Nephron progenitor cell (in vitro differentiated cells): ENCODE results near the gene HPCAL1.

ENCODE experiments used
- DNase-seq: peaks from one replicate; pipeline ENCODE4 v3.0.0; 2021
- H3K27ac Mint-ChIP-seq: 2 replicates; pipeline ENCODE4 v1.8.0; 2021; ENCODE audit warnings: mild to moderate bottlenecking, moderate library complexity, mixed read lengths
- H3K27me3 Mint-ChIP-seq: 2 replicates; pipeline ENCODE4 v1.8.0; 2021; ENCODE audit warnings: mild to moderate bottlenecking, low read depth, mixed read lengths; ENCODE audit not compliant: poor library complexity
- H3K36me3 Mint-ChIP-seq: 2 replicates; pipeline ENCODE4 v1.8.0; 2021; ENCODE audit warnings: low read depth, mixed read lengths
- H3K4me1 Mint-ChIP-seq: 2 replicates; pipeline ENCODE4 v1.8.0; 2021; ENCODE audit warnings: mixed read lengths
- H3K4me3 Mint-ChIP-seq: 2 replicates; pipeline ENCODE4 v1.8.0; 2021; ENCODE audit warnings: mild to moderate bottlenecking, moderate library complexity, mixed read lengths
- H3K9me3 Mint-ChIP-seq: 2 replicates; pipeline ENCODE4 v1.8.0; 2021; ENCODE audit warnings: mild to moderate bottlenecking, moderate library complexity, mixed read lengths
- TF ChIP-seq, protein P1 (sequence below): fragments of 200-600 bp; sonication (generic); IDR thresholded peaks from 2 replicates; pipeline ENCODE4 v1.5.0; 2021; ENCODE audit warnings: antibody characterized with exemption

Gene HPCAL1

DNA sequence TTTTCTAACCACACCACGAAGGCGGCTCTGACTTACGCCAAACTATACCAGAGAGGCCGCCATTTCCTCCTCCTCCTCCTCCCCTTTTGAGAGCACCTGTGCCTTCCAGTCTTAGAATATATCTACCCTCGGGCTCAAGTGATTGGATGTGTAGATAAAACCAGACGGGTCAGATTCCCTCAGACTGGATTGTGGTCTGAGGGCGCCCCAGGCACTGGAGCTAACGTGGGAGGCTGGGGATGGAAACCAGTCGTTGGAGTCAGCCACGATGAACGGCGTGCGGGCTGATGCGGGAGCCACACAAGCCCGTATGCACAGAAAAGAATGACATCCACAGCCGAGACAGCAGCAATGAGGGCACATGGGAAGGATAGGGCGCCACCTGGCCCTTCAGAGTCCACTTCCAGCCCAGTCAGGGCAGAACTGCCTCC is 157.7 kb downstream of the HPCAL1 start:
- DNase-seq, result no peak
- H3K27me3 Mint-ChIP-seq, result peaks cover 1% of the 10 kb centered on the region
- no peak overlapping the region for H3K27ac Mint-ChIP-seq
- TF ChIP-seq, protein P1, sequence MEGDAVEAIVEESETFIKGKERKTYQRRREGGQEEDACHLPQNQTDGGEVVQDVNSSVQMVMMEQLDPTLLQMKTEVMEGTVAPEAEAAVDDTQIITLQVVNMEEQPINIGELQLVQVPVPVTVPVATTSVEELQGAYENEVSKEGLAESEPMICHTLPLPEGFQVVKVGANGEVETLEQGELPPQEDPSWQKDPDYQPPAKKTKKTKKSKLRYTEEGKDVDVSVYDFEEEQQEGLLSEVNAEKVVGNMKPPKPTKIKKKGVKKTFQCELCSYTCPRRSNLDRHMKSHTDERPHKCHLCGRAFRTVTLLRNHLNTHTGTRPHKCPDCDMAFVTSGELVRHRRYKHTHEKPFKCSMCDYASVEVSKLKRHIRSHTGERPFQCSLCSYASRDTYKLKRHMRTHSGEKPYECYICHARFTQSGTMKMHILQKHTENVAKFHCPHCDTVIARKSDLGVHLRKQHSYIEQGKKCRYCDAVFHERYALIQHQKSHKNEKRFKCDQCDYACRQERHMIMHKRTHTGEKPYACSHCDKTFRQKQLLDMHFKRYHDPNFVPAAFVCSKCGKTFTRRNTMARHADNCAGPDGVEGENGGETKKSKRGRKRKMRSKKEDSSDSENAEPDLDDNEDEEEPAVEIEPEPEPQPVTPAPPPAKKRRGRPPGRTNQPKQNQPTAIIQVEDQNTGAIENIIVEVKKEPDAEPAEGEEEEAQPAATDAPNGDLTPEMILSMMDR, result no peak
- H3K4me3 Mint-ChIP-seq, result no peak overlapping the region
- H3K9me3 Mint-ChIP-seq, result no peaks in the 10 kb centered on the region
- no peaks in the 10 kb centered on the region for H3K36me3 Mint-ChIP-seq
- peaks cover 16% of the 10 kb centered on the region for H3K4me1 Mint-ChIP-seq

DNA sequence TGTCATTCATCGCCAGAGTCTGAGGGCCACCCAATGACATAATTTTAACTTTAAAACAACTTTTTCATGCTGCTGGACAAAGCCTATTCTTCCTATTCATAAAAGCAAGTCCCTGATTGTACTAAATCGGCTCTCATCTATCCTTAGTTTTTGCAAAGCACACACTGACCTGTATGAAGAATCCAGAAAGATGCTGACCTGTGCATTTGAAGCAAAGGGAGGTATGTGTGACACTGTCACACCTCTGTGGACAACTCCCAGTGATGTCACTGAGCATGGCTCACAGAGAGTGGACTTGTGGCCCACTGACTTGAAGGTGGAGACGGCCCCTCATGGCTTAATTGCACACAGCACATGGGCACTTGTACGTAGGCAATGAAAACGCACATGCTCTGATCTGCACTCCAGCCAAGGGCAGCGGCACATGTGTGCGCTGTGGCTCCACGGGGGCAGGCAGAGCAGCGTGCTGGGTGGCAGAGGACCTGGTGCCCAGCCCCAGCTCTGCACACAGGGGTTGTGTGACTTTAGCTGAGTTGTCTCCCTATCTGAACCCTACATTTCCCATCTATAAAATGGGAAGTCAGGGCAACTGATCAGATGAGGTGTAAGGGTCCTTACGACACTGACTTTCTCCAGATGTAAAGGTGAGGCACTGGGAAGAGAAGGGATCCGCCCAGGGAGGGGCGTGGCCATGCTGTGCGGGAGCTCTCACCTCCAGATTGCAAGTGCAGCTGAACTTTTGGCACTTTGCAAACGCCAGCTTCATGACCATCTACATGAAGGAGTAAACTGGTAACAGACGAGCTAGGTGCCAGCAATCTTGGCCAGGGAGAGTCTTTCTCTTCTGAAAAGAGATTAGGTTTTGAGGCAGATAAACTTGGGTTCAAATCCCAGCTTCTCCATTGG is 159.7 kb downstream of the HPCAL1 start:
- Mint-ChIP-seq H3K36me3 (no peaks in the 10 kb centered on the region), H3K4me3 (no peak overlapping the region), H3K27ac (no peak overlapping the region), H3K27me3 (peaks cover 2% of the 10 kb centered on the region), H3K9me3 (no peaks in the 10 kb centered on the region), H3K4me1 (peaks cover 10% of the 10 kb centered on the region)
- TF ChIP-seq, protein P1, result no peak
- DNase-seq, result no peak

DNA sequence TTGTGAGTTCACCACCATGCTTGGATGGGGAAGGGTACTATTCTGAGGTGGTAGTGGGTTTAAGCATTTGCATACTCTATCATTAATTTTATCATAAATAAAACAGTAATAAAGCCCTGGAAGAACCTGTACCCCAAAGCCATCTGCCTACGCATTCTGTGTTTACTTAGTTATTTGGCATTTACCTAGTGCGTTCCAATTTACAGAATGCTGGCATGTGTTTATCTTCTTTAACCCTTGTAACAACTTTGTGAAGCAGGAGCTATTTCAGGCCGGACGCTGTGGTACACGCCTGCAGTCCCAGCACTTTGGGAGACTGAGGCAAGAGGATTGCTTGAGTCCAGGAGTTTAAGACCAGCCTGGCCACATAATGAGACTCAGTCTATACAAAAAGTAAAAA is 163.2 kb downstream of the HPCAL1 start:
- Mint-ChIP-seq H3K27me3 (peaks cover 5% of the 10 kb centered on the region), H3K27ac (no peak overlapping the region), H3K9me3 (no peaks in the 10 kb centered on the region), H3K36me3 (no peaks in the 10 kb centered on the region), H3K4me1 (peaks cover 15% of the 10 kb centered on the region), H3K4me3 (no peak overlapping the region)
- TF ChIP-seq, protein P1, result no peak
- DNase-seq, result no peak

DNA sequence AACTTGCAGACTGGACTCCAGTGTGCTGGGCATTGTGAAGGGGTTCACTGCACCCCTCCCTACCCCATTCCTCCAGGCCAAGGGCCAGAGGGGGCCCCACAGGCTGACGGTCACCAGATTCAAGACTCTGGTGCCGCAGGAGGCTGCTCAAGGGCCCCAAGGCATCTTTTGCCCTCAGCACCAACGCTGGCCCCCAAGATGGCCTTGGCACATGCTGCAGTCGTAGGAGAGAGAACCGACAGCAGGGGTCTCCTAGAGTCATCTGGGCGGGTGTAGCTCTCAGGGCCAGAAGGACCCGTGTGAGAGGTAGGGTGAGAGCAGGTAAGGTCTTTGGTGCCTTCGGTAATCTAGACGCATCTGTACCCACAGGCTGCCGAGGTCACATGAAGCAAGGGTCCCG is 164.1 kb downstream of the HPCAL1 start:
- no peak for DNase-seq
- H3K9me3 Mint-ChIP-seq, result no peaks in the 10 kb centered on the region
- H3K36me3 Mint-ChIP-seq, result no peaks in the 10 kb centered on the region
- TF ChIP-seq, protein P1, result no peak
- H3K4me1 Mint-ChIP-seq, result peaks cover 15% of the 10 kb centered on the region
- H3K27ac Mint-ChIP-seq, result no peak overlapping the region
- peaks cover 5% of the 10 kb centered on the region for H3K27me3 Mint-ChIP-seq
- H3K4me3 Mint-ChIP-seq, result no peak overlapping the region

DNA sequence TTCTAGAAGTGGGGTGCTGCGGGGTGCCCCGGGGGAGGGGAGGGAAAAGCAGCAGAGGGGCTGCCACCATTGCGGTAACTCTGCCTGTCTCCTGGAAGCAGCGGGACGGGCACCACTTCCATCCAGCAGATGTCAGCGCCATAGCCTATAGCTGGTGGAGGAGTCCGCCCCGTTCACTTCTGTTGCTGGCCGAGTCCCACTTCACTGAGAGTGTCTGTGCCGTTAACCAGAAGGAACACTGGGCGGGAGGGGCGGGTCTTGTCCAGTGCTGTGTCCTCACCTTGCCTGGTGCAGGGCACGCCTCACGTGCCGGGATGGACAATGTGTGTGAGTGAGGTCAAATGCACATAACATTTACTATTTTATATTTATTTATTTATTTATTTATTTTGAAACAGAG is 164.7 kb downstream of the HPCAL1 start:
- Mint-ChIP-seq H3K9me3 (no peaks in the 10 kb centered on the region), H3K36me3 (no peaks in the 10 kb centered on the region), H3K27ac (no peak overlapping the region), H3K4me3 (no peak overlapping the region), H3K27me3 (peaks cover 5% of the 10 kb centered on the region), H3K4me1 (peaks cover 15% of the 10 kb centered on the region)
- TF ChIP-seq, protein P1, result no peak
- no peak for DNase-seq

DNA sequence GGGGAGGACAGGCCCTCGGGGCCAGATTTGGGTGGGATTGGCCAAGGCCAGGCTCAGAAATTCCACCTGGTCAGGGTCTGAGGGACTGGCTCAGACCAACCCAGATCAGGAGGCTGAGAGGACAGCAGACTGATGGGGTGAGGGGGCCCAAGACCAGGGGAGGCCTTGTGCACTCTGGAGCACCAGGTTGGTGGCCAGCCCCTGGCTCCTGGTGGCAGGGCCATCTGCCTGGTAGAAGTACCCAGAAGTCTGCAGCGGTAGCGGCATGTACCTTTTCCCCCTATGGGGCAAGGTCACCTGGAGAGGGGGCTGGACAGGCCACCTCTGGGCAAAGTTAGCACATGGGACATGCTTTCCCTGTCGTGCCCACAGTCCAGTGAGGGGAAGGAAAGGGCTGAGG is 166.6 kb downstream of the HPCAL1 start:
- H3K27me3 Mint-ChIP-seq, result peaks cover 5% of the 10 kb centered on the region
- H3K4me3 Mint-ChIP-seq, result no peak overlapping the region
- no peaks in the 10 kb centered on the region for H3K36me3 Mint-ChIP-seq
- peaks cover 23% of the 10 kb centered on the region for H3K4me1 Mint-ChIP-seq
- TF ChIP-seq, protein P1, result no peak
- H3K9me3 Mint-ChIP-seq, result no peaks in the 10 kb centered on the region
- H3K27ac Mint-ChIP-seq, result no peak overlapping the region
- no peak for DNase-seq
